ENCODE data around the gene MACF1.

DNA sequence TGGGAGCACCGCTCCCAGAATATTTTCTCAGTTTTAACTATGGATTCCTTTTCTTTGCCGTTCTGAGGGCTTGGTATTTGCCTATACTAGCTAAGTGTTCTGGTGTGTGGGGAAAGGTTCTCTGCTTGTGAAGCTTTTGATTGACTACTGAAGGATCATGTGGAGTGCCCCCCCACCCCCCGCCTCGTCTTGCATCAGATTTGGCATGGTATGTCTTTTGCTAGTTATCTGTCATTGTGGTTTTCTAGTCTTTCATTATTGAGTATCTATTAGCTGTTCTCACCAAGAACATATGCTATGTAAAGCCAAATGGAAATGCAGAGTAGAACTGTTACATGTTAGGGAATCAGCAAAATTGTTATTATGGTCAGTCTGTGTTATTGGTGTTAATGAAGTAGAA, 58.3 kb downstream of the MACF1 start:
- TF ChIP-seq, protein P1, sequence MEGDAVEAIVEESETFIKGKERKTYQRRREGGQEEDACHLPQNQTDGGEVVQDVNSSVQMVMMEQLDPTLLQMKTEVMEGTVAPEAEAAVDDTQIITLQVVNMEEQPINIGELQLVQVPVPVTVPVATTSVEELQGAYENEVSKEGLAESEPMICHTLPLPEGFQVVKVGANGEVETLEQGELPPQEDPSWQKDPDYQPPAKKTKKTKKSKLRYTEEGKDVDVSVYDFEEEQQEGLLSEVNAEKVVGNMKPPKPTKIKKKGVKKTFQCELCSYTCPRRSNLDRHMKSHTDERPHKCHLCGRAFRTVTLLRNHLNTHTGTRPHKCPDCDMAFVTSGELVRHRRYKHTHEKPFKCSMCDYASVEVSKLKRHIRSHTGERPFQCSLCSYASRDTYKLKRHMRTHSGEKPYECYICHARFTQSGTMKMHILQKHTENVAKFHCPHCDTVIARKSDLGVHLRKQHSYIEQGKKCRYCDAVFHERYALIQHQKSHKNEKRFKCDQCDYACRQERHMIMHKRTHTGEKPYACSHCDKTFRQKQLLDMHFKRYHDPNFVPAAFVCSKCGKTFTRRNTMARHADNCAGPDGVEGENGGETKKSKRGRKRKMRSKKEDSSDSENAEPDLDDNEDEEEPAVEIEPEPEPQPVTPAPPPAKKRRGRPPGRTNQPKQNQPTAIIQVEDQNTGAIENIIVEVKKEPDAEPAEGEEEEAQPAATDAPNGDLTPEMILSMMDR (IDR thresholded peaks at IDR 0.05), result no peak
- no peak for TF ChIP-seq POLR2A (IDR thresholded peaks at IDR 0.05)
